ENCODE measurements around the gene PNLIP.

PNLIP gene

DNA sequence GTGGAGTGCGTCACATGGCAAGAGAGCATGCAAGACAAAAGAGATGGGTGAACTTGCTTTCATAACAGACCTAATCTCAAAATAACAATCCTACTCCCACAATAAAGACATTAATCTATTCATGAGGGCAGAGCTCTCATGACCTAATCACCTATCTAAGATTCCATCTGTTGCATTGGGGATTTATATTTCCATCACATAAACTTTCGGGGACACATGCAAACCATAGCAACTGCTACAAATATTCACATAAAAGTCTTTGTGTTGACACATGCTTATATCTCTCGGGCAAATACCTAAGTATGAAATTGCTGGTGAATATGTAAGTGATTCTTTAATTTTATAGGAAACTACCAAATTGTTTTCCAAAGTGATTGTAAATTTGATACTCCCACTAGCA, 29.1 kb downstream of the PNLIP start:
- no peak for DNase-seq (ENCODE audit: low read depth in 2 of 2)

DNA sequence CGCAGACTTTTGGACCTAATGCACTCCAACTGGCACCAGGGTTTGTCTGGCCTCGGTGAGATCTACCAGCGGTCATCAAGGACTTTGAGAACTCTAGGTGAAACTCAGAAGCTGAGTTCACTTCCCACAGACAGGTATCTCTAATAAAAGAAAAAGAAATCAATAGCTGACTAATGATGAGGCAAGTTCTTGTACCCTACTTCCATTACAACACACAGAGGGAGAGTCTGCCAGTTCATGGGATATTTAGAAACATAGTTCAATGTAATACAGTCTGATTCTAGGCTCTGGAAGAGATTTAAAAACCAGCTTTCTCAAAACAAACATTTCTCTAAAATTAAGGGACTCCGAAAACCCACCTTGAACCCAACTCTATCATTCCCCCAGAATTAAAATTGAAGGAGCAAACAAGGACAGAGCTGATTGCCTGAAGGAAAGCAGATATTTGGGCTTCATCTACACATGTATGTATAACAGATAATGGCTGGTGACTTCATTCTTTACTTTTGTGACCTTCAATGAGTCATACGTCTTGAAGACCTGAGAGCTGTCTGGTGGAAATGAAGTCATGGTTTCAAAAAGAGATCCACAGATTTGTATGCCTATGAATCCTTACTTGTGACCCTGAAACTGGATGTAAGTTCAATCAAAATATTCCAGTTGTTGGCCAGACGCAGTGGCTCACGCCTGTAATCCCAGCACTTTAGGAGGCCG, 42.3 kb downstream of the PNLIP start:
- no peak for DNase-seq (ENCODE audit: low read depth in 2 of 2)

DNA sequence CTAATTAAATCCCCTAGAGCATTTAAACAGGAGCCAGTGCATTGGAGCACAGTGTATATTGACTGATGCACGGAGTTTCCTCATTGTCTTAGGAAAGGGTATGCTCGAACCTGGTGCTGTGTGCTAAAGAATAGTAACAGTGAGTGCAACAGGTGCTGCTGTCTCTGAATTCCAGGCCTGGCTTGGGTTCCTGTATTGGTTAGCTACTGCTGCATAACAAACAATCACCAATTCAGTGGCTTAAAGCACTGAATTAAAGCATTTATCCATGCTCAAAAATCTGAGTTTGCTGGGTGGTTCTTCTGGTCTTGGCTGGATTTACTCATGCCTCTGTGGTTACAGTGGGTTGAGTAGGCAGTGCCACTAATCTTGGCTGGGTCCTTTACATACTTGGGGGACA, 43.3 kb downstream of the PNLIP start:
- DNase-seq (ENCODE audit: low read depth in 2 of 2): no peak

DNA sequence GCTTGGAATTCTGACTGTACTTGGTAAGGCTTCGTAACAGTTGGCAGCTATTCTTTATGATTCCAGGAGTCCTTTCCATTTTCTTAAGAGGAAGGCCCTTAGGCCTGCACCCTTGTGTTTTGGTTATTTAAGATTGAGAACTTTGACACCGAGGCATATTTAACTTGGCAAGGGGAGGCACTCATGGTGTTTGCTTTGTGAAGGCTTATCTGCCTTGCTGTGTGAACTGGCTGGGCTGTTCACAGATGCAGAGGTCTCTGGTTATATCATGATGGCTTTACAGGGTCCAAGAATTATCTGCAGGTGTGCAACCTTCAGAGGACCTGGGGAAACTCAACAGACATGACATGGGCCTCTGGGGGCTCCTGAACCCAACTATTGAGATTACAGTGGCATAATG, 44.2 kb downstream of the PNLIP start:
- no peak for DNase-seq (ENCODE audit: low read depth in 2 of 2)

DNA sequence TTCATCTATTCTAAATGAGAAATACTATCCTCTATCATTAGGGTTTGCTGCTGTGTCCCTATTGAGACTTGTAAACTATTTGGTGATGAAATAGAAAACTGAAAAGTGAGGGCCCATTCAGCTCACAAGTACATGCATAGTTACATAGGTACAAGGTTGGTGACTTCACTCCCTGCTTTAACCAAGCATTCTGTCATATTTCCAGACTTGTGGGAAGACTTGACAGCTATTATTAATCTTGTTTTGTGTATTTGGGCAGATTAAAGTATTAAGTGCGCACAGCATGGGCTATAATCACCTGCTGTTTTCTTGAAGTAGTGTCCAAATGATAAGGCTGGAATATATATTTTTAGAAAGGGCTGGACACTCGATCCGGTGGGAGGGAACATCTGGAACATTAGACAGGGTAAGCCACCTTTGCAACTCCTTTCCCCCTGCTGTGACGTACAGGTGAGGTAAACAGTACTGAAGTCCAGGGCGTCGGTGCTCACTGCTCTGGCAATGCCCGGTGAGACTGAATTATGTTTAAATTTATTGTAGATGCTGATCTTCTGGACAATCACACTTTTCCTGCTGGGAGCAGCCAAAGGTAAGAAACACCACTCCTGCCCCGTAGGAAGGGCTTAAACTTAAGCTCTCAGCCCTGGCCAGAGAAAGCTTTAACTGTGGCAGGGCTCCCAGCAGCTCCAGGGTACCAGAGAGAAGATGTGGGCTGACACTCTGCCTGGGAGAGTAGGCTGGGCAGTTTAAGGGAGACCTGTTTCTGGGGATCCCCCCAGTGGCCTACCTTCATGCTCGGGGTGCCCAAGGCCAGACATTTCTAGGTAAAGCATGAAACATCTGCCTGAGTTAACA, 45.1 kb downstream of the PNLIP start, which contains the start of gene PNLIPRP1:
PNLIPRP1 (plus strand) TSS at position 370 of the 855 bp plus-strand sequence; CDS start at position 541, 171 bp downstream.
- DNase-seq (ENCODE audit: low read depth in 2 of 2): no peak

- DNase-seq (ENCODE audit: low read depth in 2 of 2): no peak
Observed at GRCh38 chr10:116593139-116593740, 47.5 kb downstream of the PNLIP start.

GRCh38 chr10:116594525-116595035, 48.8 kb downstream of the PNLIP start:
- no peak for DNase-seq (ENCODE audit: low read depth in 2 of 2)

GRCh38 chr10:116596062-116596461, 50.3 kb downstream of the PNLIP start:
- no peak for DNase-seq (ENCODE audit: low read depth in 2 of 2)

GRCh38 chr10:116597543-116597942, 51.8 kb downstream of the PNLIP start:
- DNase-seq (ENCODE audit: low read depth in 2 of 2): no peak

DNA sequence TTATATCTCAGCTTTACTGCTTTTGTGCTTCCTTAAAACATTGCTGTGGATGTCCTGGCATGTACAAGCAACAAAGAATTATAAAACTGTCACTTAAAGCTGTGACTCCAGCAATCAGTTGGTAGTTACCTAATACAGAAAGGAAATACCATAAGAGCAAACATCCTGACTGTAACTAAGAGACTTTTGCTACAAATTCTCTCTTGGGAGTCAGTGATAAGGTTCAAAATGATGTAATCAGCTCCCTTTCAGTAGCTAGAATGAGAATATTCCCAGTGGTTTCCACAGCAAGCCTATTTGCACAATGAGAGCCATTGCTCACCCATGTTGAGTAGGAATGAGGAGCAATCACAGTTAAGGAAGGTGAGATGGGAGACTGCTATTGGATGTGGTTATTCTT, 52.6 kb downstream of the PNLIP start:
- no peak for DNase-seq (ENCODE audit: low read depth in 2 of 2)

DNA sequence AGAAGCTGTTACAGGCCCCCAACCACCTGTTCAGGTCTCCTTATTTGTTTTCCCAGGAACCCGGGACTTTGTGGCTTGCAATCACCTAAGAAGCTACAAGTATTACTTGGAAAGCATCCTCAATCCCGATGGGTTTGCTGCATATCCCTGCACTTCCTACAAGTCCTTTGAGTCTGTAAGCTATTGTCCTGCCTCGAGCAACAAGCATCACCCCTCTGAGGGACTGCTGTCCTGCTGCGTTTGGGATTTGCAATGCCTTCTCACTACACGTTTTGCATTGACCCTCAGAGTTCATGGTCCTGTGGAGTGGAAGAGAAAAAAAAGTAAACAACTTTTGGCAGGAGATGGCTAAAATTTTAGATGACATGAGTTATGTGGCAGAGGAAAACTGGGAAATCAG, 54.3 kb downstream of the PNLIP start:
- no peak for DNase-seq (ENCODE audit: low read depth in 2 of 2)

DNA sequence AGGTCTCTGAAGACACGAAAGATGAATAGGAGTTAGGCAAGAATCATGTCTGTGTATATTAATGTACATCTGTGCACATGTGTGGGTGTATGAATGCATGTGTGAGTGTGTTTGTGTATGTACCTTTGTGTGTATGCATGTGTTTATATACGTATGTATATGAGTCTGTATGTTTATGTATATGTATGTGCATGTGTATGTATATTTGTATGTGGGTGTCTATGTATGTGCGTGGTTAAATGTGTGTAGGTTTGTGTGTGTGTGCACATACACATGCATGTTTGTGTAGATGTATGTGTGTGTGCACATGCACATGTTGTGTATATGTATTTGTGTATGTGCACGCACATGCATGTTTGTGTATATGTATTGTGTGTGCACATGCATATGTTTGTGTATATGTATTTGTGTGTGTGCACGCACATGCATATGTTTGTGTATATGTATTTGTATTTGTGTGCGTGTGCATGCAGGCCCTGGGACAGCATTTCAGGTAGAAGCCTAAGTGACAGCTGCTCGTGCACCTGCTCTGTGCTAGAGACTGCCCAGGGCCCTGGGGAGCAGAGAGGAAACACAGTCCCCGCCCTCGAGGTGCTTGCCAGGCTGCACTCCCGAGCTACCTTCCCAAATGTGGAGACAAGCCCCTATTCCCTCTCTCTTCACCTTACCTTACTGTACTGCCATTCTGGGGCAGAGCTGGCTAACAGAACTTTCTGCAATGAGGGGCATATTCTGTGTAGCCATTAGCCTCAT, 57.1 kb downstream of the PNLIP start:
- DNase-seq (ENCODE audit: low read depth in 2 of 2): no peak

GRCh38 chr10:116606061-116606483, 60.3 kb downstream of the PNLIP start:
- DNase-seq (ENCODE audit: low read depth in 2 of 2): no peak

- no peak for DNase-seq (ENCODE audit: low read depth in 2 of 2)
Observed at GRCh38 chr10:116607336-116607735, 61.6 kb downstream of the PNLIP start.

DNA sequence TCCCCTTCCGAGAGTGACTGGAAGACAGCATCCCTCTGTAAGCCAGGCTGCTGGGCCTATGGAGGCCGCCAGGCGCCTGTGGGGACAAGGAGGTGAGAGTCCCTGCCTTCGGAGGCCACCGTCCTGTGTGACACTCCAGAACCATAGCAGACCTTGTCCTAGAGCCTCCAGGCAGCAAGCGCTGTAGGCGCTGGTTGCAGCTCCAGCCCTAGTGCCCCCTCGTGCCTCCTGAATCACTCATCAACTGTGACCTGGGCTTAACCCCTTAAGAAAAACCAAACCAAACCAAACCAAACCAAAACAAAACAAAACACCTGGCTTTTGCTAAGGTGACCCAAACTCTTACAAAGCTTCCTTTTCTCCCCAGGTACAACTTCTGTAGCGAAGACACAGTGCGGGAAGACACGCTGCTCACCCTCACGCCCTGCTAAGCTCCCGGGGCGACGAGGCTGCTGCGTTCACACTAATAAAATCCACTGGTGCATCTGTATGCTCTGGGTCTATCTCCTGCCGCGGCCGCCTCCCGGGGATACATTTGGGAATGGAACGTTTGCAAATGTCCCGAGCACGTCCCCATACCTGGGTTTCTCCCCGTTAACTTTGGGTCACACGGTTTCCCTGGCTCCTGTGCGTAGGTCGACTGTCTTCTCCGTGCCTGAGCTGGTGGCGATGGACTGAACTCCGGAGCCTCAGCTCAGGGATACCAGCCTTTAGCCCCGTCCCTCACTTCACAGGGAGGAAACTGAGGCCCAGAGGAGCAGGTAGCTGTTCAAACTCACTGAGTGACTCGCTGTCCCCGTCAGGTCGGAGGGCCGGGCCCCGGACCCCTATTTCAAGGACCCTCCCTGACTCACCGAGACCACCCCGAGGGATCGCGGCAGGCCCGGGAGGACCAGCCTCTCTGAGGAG, 63.2 kb downstream of the PNLIP start:
- no peak for DNase-seq (ENCODE audit: low read depth in 2 of 2)

- no peak for DNase-seq (ENCODE audit: low read depth in 2 of 2)
Observed at GRCh38 chr10:116610443-116611152, 64.9 kb downstream of the PNLIP start.

DNA sequence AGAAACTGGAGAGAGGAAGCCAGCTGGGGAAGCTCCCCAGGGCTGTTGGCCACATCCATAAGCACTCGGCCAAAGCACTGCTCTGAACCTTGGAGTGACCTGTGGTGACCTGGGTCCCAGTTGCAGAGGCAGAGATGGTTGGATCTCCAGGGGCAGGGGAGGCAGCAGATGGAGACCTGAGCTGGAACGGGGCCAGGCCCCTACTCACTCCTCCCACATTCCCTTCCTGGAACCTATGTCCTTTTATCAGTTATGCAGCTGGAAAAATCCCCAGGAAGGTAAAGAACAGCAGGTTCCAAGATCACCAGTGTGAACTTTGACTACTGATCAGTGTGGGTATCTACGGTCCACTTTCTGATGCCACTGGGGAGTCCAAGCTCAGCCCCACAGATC, 65.4 kb downstream of the PNLIP start:
- DNase-seq (ENCODE audit: low read depth in 2 of 2): no peak

- no peak for DNase-seq (ENCODE audit: low read depth in 2 of 2)
Observed at GRCh38 chr10:116612107-116612769, 66.5 kb downstream of the PNLIP start.

DNA sequence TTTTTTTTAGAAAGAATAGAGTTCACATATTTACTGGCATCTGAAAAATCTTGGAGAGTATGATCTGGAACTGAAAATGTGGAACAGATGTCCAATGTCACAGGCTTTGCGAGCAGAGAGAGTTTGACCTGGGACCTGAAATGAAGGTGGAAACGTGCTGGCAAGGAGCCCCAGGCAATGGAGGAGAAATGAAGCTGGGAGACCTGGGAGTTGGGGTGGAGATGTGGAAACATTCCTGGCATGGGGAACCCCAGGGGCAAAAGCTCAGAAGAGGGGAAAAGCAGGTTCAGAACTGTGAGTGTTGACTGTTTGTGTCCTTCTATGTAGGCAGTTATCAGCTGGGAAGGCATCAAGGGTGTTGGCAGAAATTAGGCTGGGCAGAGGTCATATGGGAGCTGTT, 67.7 kb downstream of the PNLIP start:
- DNase-seq (ENCODE audit: low read depth in 2 of 2): no peak
